B cell (primary cell): Measurements from ENCODE around the gene MCAM. TPM values are rescaled to one million over a fixed set of nuclear protein-coding genes. Genes with fewer than 3 reads are reported as not detected.

Experiments used
- ATAC-seq: fragments of 200-7000 bp; cut with Tn5 transposase; one replicate; pipeline ENCODE4 v1.10.0; 2021; ENCODE audit warnings: low read depth, mild to moderate bottlenecking, moderate number of reproducible peaks, moderate library complexity
- CTCF ChIA-PET: fragments of 350-600 bp; sonication (Branson Sonifier 250); formaldehyde crosslinking; loops from one replicate; lab custom pipeline; 2021; ENCODE audit warnings: antibody characterized with exemption, inconsistent platforms; lab: Charles Lee
- POLR2A ChIA-PET: fragments of 350-600 bp; sonication (Branson Sonifier 250); formaldehyde crosslinking; loops from one replicate; lab custom pipeline; 2021; ENCODE audit warnings: antibody characterized with exemption; lab: Charles Lee
- DNase-seq: peaks from one replicate; pipeline ENCODE4 v3.0.0; 2013
- H2AFZ ChIP-seq: 2 replicates; pipeline ENCODE4 v1.6.1; 2012; ENCODE audit warnings: mild to moderate bottlenecking, low read depth, low read length; ENCODE audit not compliant: insufficient read depth, poor library complexity, severe bottlenecking
- H3K27ac ChIP-seq, 2 donors: 1 replicate in 1 of 2; 2 replicates in 1 of 2; pipeline ENCODE4 v1.5.1; 2012 to 2013; ENCODE audit warnings: low read length in 2 of 2, mild to moderate bottlenecking in 2 of 2, moderate library complexity in 1 of 2
- H3K27me3 ChIP-seq, 4 experiments: fragments of 200-600 bp in 1 of 4; sonication (generic) in 1 of 4; replicated peaks in 1 of 4; 1 replicate in 2 of 4; 2 replicates in 2 of 4; pipeline versions ENCODE4 v1.6.1 to v1.7.0; 2013 to 2016; ENCODE audit warnings: low read length in 3 of 4, mild to moderate bottlenecking in 2 of 4, mixed read lengths in 1 of 4, moderate library complexity in 1 of 4; ENCODE audit not compliant: insufficient read depth in 4 of 4, control insufficient read depth in 3 of 4; ENCODE audit errors: control extremely low read depth in 1 of 4
- H3K36me3 ChIP-seq, 2 experiments: replicated peaks in 1 of 2; 1 replicate in 1 of 2; 2 replicates in 1 of 2; pipeline versions ENCODE4 v1.6.1 to v1.7.1; 2013; ENCODE audit warnings: low read length in 1 of 2; ENCODE audit not compliant: insufficient read depth in 2 of 2, control insufficient read depth in 1 of 2; ENCODE audit errors: control extremely low read depth in 1 of 2, extremely low read depth in 1 of 2
- H3K4me1 ChIP-seq, 2 donors: fragments of 200-600 bp in 1 of 2; sonication (generic) in 1 of 2; 1 replicate in 1 of 2; 2 replicates in 1 of 2; pipeline versions ENCODE4 v1.5.1 to v1.6.1; 2013 to 2017; ENCODE audit warnings: low read length in 2 of 2; ENCODE audit not compliant: control insufficient read depth in 2 of 2, insufficient read depth in 2 of 2
- H3K4me2 ChIP-seq: replicated peaks from 2 replicates; pipeline ENCODE3; 2012; ENCODE audit warnings: mild to moderate bottlenecking, low read depth, low read length; ENCODE audit not compliant: poor library complexity, severe bottlenecking
- H3K4me3 ChIP-seq, 5 experiments: fragments of 200-600 bp in 1 of 5; sonication (generic) in 1 of 5; 1 replicate in 3 of 5; 2 replicates in 2 of 5; pipeline versions ENCODE4 v1.5.1 to v1.7.0; 2011 to 2016; ENCODE audit warnings: low read length in 4 of 5, mild to moderate bottlenecking in 4 of 5, low read depth in 2 of 5, control low read depth in 1 of 5, moderate library complexity in 1 of 5; ENCODE audit not compliant: insufficient read depth in 1 of 5; ENCODE audit errors: control extremely low read depth in 1 of 5, extremely low read depth in 1 of 5
- H3K79me2 ChIP-seq: fragments of 200-600 bp; sonication (generic); one replicate; pipeline ENCODE4 v1.6.0; 2016; ENCODE audit warnings: low read length; ENCODE audit not compliant: control insufficient read depth, insufficient read depth
- H3K9ac ChIP-seq: fragments of 200-600 bp; sonication (generic); 2 replicates; pipeline ENCODE4 v1.6.1; 2017; ENCODE audit warnings: mild to moderate bottlenecking, low read length, moderate library complexity
- H3K9me3 ChIP-seq, 3 donors: one replicate each; pipeline versions ENCODE4 v1.6.1 to v1.7.1; 2013; ENCODE audit warnings: low read length in 2 of 3; ENCODE audit not compliant: control insufficient read depth in 2 of 3, insufficient read depth in 1 of 3; ENCODE audit errors: control extremely low read depth in 1 of 3
- H4K20me1 ChIP-seq: 2 replicates; pipeline ENCODE4 v1.6.0; 2012; ENCODE audit warnings: mild to moderate bottlenecking, low read length; ENCODE audit not compliant: insufficient read depth, control insufficient read depth, poor library complexity, severe bottlenecking
- H3K27ac Mint-ChIP-seq: one replicate; pipeline ENCODE4 v1.8.0; 2021; ENCODE audit warnings: mixed read lengths
- H3K27me3 Mint-ChIP-seq: one replicate; pipeline ENCODE4 v1.8.0; 2021; ENCODE audit warnings: mixed read lengths
- H3K4me1 Mint-ChIP-seq: one replicate; pipeline ENCODE4 v1.8.0; 2021; ENCODE audit warnings: mixed read lengths
- H3K4me3 Mint-ChIP-seq: one replicate; pipeline ENCODE4 v1.8.0; 2021; ENCODE audit warnings: mixed read lengths
- H3K9me3 Mint-ChIP-seq: one replicate; pipeline ENCODE4 v1.8.0; 2022; ENCODE audit warnings: mixed read lengths; ENCODE audit not compliant: insufficient read depth
- CTCF ChIP-seq: fragments of 200-600 bp; IDR thresholded peaks from one replicate; pipeline ENCODE4 v1.8.0; 2022; ENCODE audit warnings: antibody characterized with exemption, mild to moderate bottlenecking
- EZH2 ChIP-seq: IDR thresholded peaks from 2 replicates; pipeline ENCODE4 v1.6.1; 2012; ENCODE audit warnings: borderline replicate concordance, low read depth, mild to moderate bottlenecking, moderate library complexity, low read length; ENCODE audit not compliant: insufficient read depth, poor library complexity, severe bottlenecking
- WGBS: methylation state at CpG from one replicate; pipeline ENCODE4 v1.1.5; 2013; ENCODE audit warnings: missing lambda C conversion rate; ENCODE audit not compliant: insufficient coverage; 5-methylcytosine and 5-hydroxymethylcytosine counted together
- intact Hi-C: fragments of 100-400 bp; cut with micrococcal nuclease; formaldehyde crosslinking; loops from one replicate; pipeline ENCODE4 v1.10.0; 2022
- polyA plus RNA-seq: library from polyadenylated mRNA; depleted of rRNA; stranded (reverse); fragments of >200 nt; gene quantifications from 2 replicates; pipeline ENCODE4 v1.2.3, GENCODE V29; 2012
- total RNA-seq, 2 donors: library from RNA; stranded (reverse); fragments of 120-200 nt in 1 of 2; gene quantifications; 1 replicate in 1 of 2; 2 replicates in 1 of 2; pipeline versions ENCODE4 v1.2.3 to v1.2.4, GENCODE V29; 2013 to 2022

MCAM gene
- total and polyA plus RNA-seq, 2 donors (not counting 1 experiment from before 2014, with no cell fraction given): 0.42 to 1.1 TPM

GRCh38 chr11:119338965-119339588, 22.1 kb upstream of the MCAM start:
- ChIA-PET CTCF (interaction anchor here (1.0 to 4.0 kb wide), 5 partner anchors 14 to 237 kb away, joined by 5 to 45 read pairs (median 6); no protein-coding TSS in a partner anchor), POLR2A (interaction anchor here (0.7 kb wide), 1 partner anchor 237 kb away, joined by 8 read pairs; no protein-coding TSS in a partner anchor)
- Histone ChIP-seq H3K27me3 (peaks cover 0 to 55% (median 30%) of the 10 kb centered on the region in 4 experiments), H3K4me2 (peak overlapping the region; percentile 76), H3K9me3 (peaks cover 0 to 3% (median 0%) of the 10 kb centered on the region in 3 donors), H3K27ac (no peak overlapping the region), H3K9ac (no peak overlapping the region), H3K36me3 (peaks cover 0 to 2% of the 10 kb centered on the region in 2 experiments), H3K4me1 (peaks cover 37 to 39% of the 10 kb centered on the region in 2 donors), H3K4me3 (no peak overlapping the region), H2AFZ (no peak overlapping the region), H4K20me1 (peaks cover 7% of the 10 kb centered on the region), H3K79me2 (peaks cover 8% of the 10 kb centered on the region)
- Mint-ChIP-seq H3K27ac (no peak overlapping the region), H3K27me3 (peaks cover 35% of the 10 kb centered on the region), H3K9me3 (no peaks in the 10 kb centered on the region), H3K4me1 (peaks cover 37% of the 10 kb centered on the region), H3K4me3 (peak overlapping the region; percentile 76)
- 88% methylated on average over 9 of the region's 11 CpGs for WGBS
- TF ChIP-seq CTCF (no peak), EZH2 (no peak)
- DNase-seq (peak; percentile 20), ATAC-seq (no peak)
- intact Hi-C loops: no loop called here

GRCh38 chr11:119338318-119338890, 21.5 kb upstream of the MCAM start:
- Histone ChIP-seq H3K4me2 (no peak overlapping the region), H3K4me1 (peaks cover 37 to 43% of the 10 kb centered on the region in 2 donors), H3K79me2 (peaks cover 12% of the 10 kb centered on the region), H2AFZ (no peak overlapping the region), H3K9me3 (peaks cover 0 to 3% (median 0%) of the 10 kb centered on the region in 3 donors), H4K20me1 (peaks cover 7% of the 10 kb centered on the region), H3K9ac (no peak overlapping the region), H3K27me3 (peaks cover 0 to 49% (median 30%) of the 10 kb centered on the region in 4 experiments), H3K27ac (no peak overlapping the region), H3K4me3 (no peak overlapping the region), H3K36me3 (peaks cover 0 to 2% of the 10 kb centered on the region in 2 experiments)
- H3K27me3 Mint-ChIP-seq: peaks cover 28% of the 10 kb centered on the region
- DNase-seq: peak; percentile 78
- ATAC-seq: peak; percentile 13
- peak overlapping the region; percentile 64 for H3K4me3 Mint-ChIP-seq
- POLR2A ChIA-PET: interaction anchor here (0.6 to 1.5 kb wide), 3 partner anchors 16 to 236 kb away, joined by 3 to 11 read pairs (median 8); no protein-coding TSS in a partner anchor
- intact Hi-C loops: no loop called here
- no peak overlapping the region for H3K27ac Mint-ChIP-seq
- peak; percentile 76 for TF ChIP-seq CTCF
- no peak for TF ChIP-seq EZH2
- H3K4me1 Mint-ChIP-seq: peaks cover 40% of the 10 kb centered on the region
- CTCF ChIA-PET: interaction anchor here (0.7 to 4.0 kb wide), 11 partner anchors 11 to 236 kb away, joined by 3 to 45 read pairs (median 5); partner anchors contain the start of genes CBL and NLRX1
- 14% methylated on average over 7 of the region's 17 CpGs for WGBS
- no peaks in the 10 kb centered on the region for H3K9me3 Mint-ChIP-seq
